ENCODE measurements around the gene C6orf89. TPM values are rescaled to one million over a fixed set of nuclear protein-coding genes. Genes with fewer than 3 reads are reported as not detected.

C6orf89 gene
- total and polyA plus RNA-seq, 2 of the 13 experiments (the other 11 are each of a cell fraction or from before 2014, with no cell fraction given), result 22.1 to 32.2 TPM

GRCh38 chr6:36885461-36886401, at the start of gene C6orf89 (continued):
- TF ChIP-seq ZBTB44 (CRISPR knock-in tag; IDR thresholded peaks at IDR 0.05), result no peak
- TF ChIP-seq, protein P1, sequence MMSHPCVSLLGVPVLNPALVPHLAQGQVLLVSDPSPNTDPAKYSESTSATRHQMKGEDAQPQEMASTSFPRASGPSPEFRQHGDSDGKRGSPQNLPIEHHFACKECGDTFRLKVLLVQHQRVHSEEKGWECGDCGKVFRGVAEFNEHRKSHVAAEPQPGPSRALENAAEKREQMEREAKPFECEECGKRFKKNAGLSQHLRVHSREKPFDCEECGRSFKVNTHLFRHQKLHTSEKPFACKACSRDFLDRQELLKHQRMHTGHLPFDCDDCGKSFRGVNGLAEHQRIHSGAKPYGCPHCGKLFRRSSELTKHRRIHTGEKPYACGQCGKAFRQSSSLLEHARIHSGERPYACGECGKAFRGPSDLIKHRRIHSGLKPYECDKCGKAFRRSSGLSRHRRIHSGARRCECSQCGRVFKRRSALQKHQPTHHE (CRISPR knock-in tag; IDR thresholded peaks at IDR 0.05; ENCODE audit: borderline replicate concordance), result peak; percentile 95
- TF ChIP-seq ZNF703 (CRISPR knock-in tag; IDR thresholded peaks at IDR 0.05; ENCODE audit: borderline replicate concordance), result no peak; the same call in 1 of the 2 replicates
- TF ChIP-seq ZNF556 (CRISPR knock-in tag; IDR thresholded peaks at IDR 0.05; ENCODE audit: borderline replicate concordance), result peak; percentile 97
- peak; percentile 79 for TF ChIP-seq ZNF883 (CRISPR knock-in tag; IDR thresholded peaks at IDR 0.05; ENCODE audit: not compliant biosample characterization)
- no peak for TF ChIP-seq ZNF44 (CRISPR knock-in tag; IDR thresholded peaks at IDR 0.05)
- 0 out of 2 replicates have a peak, but pooled peaks have one; percentile 42 for TF ChIP-seq ZNF746 (CRISPR knock-in tag; IDR thresholded peaks at IDR 0.05)
- TF ChIP-seq, protein P2, sequence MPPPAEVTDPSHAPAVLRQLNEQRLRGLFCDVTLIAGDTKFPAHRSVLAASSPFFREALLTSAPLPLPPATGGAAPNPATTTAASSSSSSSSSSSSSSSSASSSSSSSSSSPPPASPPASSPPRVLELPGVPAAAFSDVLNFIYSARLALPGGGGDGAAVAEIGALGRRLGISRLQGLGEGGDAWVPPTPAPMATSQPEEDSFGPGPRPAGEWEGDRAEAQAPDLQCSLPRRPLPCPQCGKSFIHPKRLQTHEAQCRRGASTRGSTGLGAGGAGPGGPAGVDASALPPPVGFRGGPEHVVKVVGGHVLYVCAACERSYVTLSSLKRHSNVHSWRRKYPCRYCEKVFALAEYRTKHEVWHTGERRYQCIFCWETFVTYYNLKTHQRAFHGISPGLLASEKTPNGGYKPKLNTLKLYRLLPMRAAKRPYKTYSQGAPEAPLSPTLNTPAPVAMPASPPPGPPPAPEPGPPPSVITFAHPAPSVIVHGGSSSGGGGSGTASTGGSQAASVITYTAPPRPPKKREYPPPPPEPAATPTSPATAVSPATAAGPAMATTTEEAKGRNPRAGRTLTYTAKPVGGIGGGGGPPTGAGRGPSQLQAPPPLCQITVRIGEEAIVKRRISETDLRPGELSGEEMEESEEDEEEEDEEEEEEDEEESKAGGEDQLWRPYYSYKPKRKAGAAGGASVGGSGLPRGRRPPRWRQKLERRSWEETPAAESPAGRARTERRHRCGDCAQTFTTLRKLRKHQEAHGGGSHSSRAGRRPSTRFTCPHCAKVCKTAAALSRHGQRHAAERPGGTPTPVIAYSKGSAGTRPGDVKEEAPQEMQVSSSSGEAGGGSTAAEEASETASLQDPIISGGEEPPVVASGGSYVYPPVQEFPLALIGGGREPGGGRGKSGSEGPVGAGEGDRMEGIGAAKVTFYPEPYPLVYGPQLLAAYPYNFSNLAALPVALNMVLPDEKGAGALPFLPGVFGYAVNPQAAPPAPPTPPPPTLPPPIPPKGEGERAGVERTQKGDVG (CRISPR knock-in tag; IDR thresholded peaks at IDR 0.05; ENCODE audit: borderline replicate concordance), result peak; percentile 77; the same call in 1 of the 2 replicates
- TF ChIP-seq ZNF468 (CRISPR knock-in tag; IDR thresholded peaks at IDR 0.05), result 0 out of 2 replicates have a peak, but pooled peaks have one; percentile 73
- 0 out of 2 replicates have a peak, but pooled peaks have one; percentile 74 for TF ChIP-seq ZFP1 (CRISPR knock-in tag; IDR thresholded peaks at IDR 0.05)
- no peak for TF ChIP-seq MAFG (CRISPR knock-in tag; IDR thresholded peaks at IDR 0.05)
- peak; percentile 92 for TF ChIP-seq HOXA5 (CRISPR knock-in tag; IDR thresholded peaks at IDR 0.05)
- peak; percentile 83 for TF ChIP-seq ATF1 (CRISPR knock-in tag; IDR thresholded peaks at IDR 0.05)
- 0 out of 2 replicates have a peak, but pooled peaks have one; percentile 21 for TF ChIP-seq ZFP37 (CRISPR knock-in tag; IDR thresholded peaks at IDR 0.05; ENCODE audit: borderline replicate concordance)
- TF ChIP-seq, protein P3, sequence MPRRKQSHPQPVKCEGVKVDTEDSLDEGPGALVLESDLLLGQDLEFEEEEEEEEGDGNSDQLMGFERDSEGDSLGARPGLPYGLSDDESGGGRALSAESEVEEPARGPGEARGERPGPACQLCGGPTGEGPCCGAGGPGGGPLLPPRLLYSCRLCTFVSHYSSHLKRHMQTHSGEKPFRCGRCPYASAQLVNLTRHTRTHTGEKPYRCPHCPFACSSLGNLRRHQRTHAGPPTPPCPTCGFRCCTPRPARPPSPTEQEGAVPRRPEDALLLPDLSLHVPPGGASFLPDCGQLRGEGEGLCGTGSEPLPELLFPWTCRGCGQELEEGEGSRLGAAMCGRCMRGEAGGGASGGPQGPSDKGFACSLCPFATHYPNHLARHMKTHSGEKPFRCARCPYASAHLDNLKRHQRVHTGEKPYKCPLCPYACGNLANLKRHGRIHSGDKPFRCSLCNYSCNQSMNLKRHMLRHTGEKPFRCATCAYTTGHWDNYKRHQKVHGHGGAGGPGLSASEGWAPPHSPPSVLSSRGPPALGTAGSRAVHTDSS (CRISPR knock-in tag; conservative IDR thresholded peaks at IDR 0.05), result no peak
- TF ChIP-seq ZNF577 (CRISPR knock-in tag; IDR thresholded peaks at IDR 0.05; ENCODE audit: borderline replicate concordance, low read depth), result no peak
- peak; percentile 87; the same call in 1 of the 2 replicates for TF ChIP-seq ZNF205 (CRISPR knock-in tag; IDR thresholded peaks at IDR 0.05)
- TF ChIP-seq EEA1 (CRISPR knock-in tag; IDR thresholded peaks at IDR 0.05; ENCODE audit: borderline replicate concordance), result 0 out of 2 replicates have a peak, but pooled peaks have one; percentile 90
- TF ChIP-seq HHEX (CRISPR knock-in tag; IDR thresholded peaks at IDR 0.05), result no peak
- TF ChIP-seq ZNF879 (CRISPR knock-in tag; IDR thresholded peaks at IDR 0.05), result peak; percentile 89
- peak; percentile 77; the same call in 1 of the 2 replicates for TF ChIP-seq MAF1 (CRISPR knock-in tag; IDR thresholded peaks at IDR 0.05; ENCODE audit: borderline replicate concordance)

Measured in HepG2 (cell line).